Skin of body (tissue), 2 donors: ENCODE results near the gene NAGLU. TPM values are rescaled to one million over a fixed set of nuclear protein-coding genes. Genes with fewer than 3 reads are reported as not detected.
A peak's percentile ranks its signal among the peaks of the same experiment; 100 is the strongest.

Experiments
- DNase-seq: peaks from one replicate; lab custom pipeline; 2025; lab: John Stamatoyannopoulos, UW
- total RNA-seq: library from RNA; depleted of rRNA; stranded (reverse); fragments of >200 nt; gene quantifications from one replicate; pipeline ENCODE4 v1.2.3, GENCODE V29; 2014

NAGLU gene
- 9.5 TPM for total RNA-seq

- peak; percentile 77 for DNase-seq
Measured at GRCh38 chr17:42536048-42536371, at the start of gene NAGLU. Gene NAGLU, plus strand, starts transcription at chr17:42536241. Its CDS starts 32 bp downstream, at chr17:42536273.

GRCh38 chr17:42488032-42488431 lies 48.0 kb upstream of the NAGLU start:
- DNase-seq, result no peak

- no peak for DNase-seq
Measured at GRCh38 chr17:42493319-42493718, 42.7 kb upstream of the NAGLU start.

GRCh38 chr17:42494673-42495072 lies 41.4 kb upstream of the NAGLU start:
- no peak for DNase-seq

- no peak for DNase-seq
Measured at GRCh38 chr17:42498828-42499227, 37.2 kb upstream of the NAGLU start.

- DNase-seq, result no peak
Measured at GRCh38 chr17:42502091-42502490, 34.0 kb upstream of the NAGLU start.

- no peak for DNase-seq
Measured at GRCh38 chr17:42502926-42503325, 33.1 kb upstream of the NAGLU start.

- no peak for DNase-seq
Measured at GRCh38 chr17:42507671-42508070, 28.4 kb upstream of the NAGLU start.

- no peak for DNase-seq
Measured at GRCh38 chr17:42508426-42509165, 27.4 kb upstream of the NAGLU start.

GRCh38 chr17:42509409-42509808 lies 26.6 kb upstream of the NAGLU start:
- no peak for DNase-seq

GRCh38 chr17:42509841-42510240 lies 26.2 kb upstream of the NAGLU start:
- no peak for DNase-seq

GRCh38 chr17:42512246-42512645 lies 23.8 kb upstream of the NAGLU start:
- DNase-seq, result no peak

GRCh38 chr17:42512733-42513251 lies 23.2 kb upstream of the NAGLU start:
- no peak for DNase-seq

GRCh38 chr17:42513686-42514085 lies 22.4 kb upstream of the NAGLU start:
- no peak for DNase-seq

- DNase-seq, result no peak
Measured at GRCh38 chr17:42514279-42514678, 21.8 kb upstream of the NAGLU start.

- DNase-seq, result no peak
Measured at GRCh38 chr17:42514867-42515266, 21.2 kb upstream of the NAGLU start.

GRCh38 chr17:42517516-42517915 lies 18.5 kb upstream of the NAGLU start:
- peak; percentile 75 for DNase-seq

GRCh38 chr17:42518046-42518754 lies 17.8 kb upstream of the NAGLU start:
- DNase-seq, result peak; percentile 86

GRCh38 chr17:42518755-42519545 lies 17.1 kb upstream of the NAGLU start:
- DNase-seq, result peak; percentile 76

- DNase-seq, result peak; percentile 95
Measured at GRCh38 chr17:42519546-42520491, 16.2 kb upstream of the NAGLU start.

GRCh38 chr17:42520540-42520951 lies 15.5 kb upstream of the NAGLU start:
- no peak for DNase-seq
